GM23248 (cell line): ENCODE measurements around the gene RGS19. TPM values are rescaled to one million over a fixed set of nuclear protein-coding genes. Genes with fewer than 3 reads are reported as not detected.

Experiments used
- DNase-seq: peaks from one replicate; pipeline ENCODE4 v3.0.0-alpha.2; 2015
- H2AFZ ChIP-seq: fragments of 200-600 bp; sonication (generic); 2 replicates; pipeline ENCODE4 v1.6.1; 2016; ENCODE audit warnings: antibody characterized with exemption
- H3F3A ChIP-seq: fragments of 200-600 bp; sonication (generic); 2 replicates; pipeline ENCODE4 v1.6.1; 2016; ENCODE audit warnings: mild to moderate bottlenecking, antibody characterized with exemption, mixed run types; ENCODE audit not compliant: insufficient read depth
- H3K27ac ChIP-seq: fragments of 200-600 bp; sonication (generic); 2 replicates; pipeline ENCODE4 v1.5.1; 2016; ENCODE audit warnings: mild to moderate bottlenecking
- H3K27me3 ChIP-seq: fragments of 200-600 bp; sonication (generic); replicated peaks from 2 replicates; pipeline ENCODE4 v1.6.1; 2016; ENCODE audit warnings: mild to moderate bottlenecking; ENCODE audit not compliant: insufficient read depth
- H3K36me3 ChIP-seq: fragments of 200-600 bp; sonication (generic); 2 replicates; pipeline ENCODE4 v1.6.1; 2016; ENCODE audit warnings: low read depth, mild to moderate bottlenecking
- H3K4me1 ChIP-seq: fragments of 200-600 bp; sonication (generic); 2 replicates; pipeline ENCODE4 v1.6.1; 2016; ENCODE audit warnings: mild to moderate bottlenecking; ENCODE audit not compliant: insufficient read depth
- H3K4me2 ChIP-seq: fragments of 200-600 bp; sonication (generic); one replicate; pipeline ENCODE4 v1.6.1; 2016; ENCODE audit warnings: mild to moderate bottlenecking; ENCODE audit not compliant: unreplicated experiment
- H3K4me3 ChIP-seq: fragments of 200-600 bp; sonication (generic); 2 replicates; pipeline ENCODE4 v1.5.1; 2016; ENCODE audit warnings: mild to moderate bottlenecking
- H3K79me2 ChIP-seq: fragments of 200-600 bp; sonication (generic); 2 replicates; pipeline ENCODE4 v1.6.1; 2016; ENCODE audit warnings: mild to moderate bottlenecking; ENCODE audit not compliant: insufficient read depth
- H3K9ac ChIP-seq: fragments of 200-600 bp; sonication (generic); 2 replicates; pipeline ENCODE4 v1.6.1; 2016; ENCODE audit warnings: mild to moderate bottlenecking
- H3K9me2 ChIP-seq: fragments of 200-600 bp; sonication (generic); 2 replicates; pipeline ENCODE4 v1.6.1; 2016; ENCODE audit warnings: mixed run types, mild to moderate bottlenecking, moderate library complexity; ENCODE audit not compliant: insufficient read depth
- H3K9me3 ChIP-seq: fragments of 200-600 bp; sonication (generic); one replicate; pipeline ENCODE4 v1.6.1; 2017; ENCODE audit warnings: low read depth
- H4K20me1 ChIP-seq: fragments of 200-600 bp; sonication (generic); 2 replicates; pipeline ENCODE4 v1.6.0; 2016; ENCODE audit not compliant: insufficient read depth
- EZH2 ChIP-seq: fragments of 200-600 bp; sonication (generic); IDR thresholded peaks from 2 replicates; pipeline ENCODE4 v1.6.1; 2018; ENCODE audit warnings: antibody characterized with exemption, mild to moderate bottlenecking; ENCODE audit not compliant: insufficient read depth, poor library complexity, severe bottlenecking
- EZH2phosphoT487 ChIP-seq: fragments of 200-600 bp; sonication (generic); IDR thresholded peaks from 2 replicates; pipeline ENCODE4 v1.6.1; 2018; ENCODE audit warnings: antibody characterized with exemption, moderate library complexity, mild to moderate bottlenecking, low read depth; ENCODE audit not compliant: insufficient read depth
- WGBS, 2 experiments: methylation state at CpG; one replicate each; pipeline ENCODE4 v1.1.6; 2015 to 2017; ENCODE audit warnings: low lambda C conversion rate in 2 of 2, low coverage in 1 of 2; ENCODE audit errors: missing lambda C conversion rate in 2 of 2; 5-methylcytosine and 5-hydroxymethylcytosine counted together
- in situ Hi-C: fragments of 300-500 bp; cut with MboI; formaldehyde crosslinking; loops from 2 replicates; pipeline ENCODE4 v1.15.0; 2020
- polyA plus RNA-seq: library from polyadenylated mRNA; unstranded; fragments of >200 nt; fragmentation: Nextera tagmentation; extraction: Ambion mirVana; gene quantifications from 2 replicates; pipeline ENCODE4 v1.2.1, GENCODE V29; 2016
- total RNA-seq: library from RNA; depleted of rRNA; stranded (reverse); fragments of >200 nt; shearing (Covaris generic); gene quantifications from 2 replicates; pipeline ENCODE4 v1.2.3, GENCODE V29; 2014

RGS19 gene
- total and polyA plus RNA-seq, 2 experiments from 2014 or later: 13.2 to 18.7 TPM

DNA sequence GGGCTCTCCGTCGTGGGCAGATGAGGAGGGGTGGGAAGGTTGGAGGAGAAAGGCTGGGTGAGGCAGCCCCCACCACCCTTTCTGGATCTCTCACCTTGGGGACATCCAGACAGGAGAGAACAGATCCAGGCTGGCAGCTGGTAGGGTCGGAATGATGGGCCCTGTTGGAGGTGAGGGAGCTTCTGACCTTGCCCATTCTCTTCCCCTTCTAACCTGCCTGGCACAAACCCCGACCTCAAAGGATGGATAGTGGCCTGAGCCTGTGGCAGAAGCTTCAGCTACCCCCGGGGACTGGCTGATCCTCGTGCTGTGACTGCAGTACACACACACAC is 34.1 kb upstream of the RGS19 start:
- Histone ChIP-seq H3K9me3 (no peaks in the 10 kb centered on the region), H3K9me2 (no peaks in the 10 kb centered on the region), H3K4me1 (no peaks in the 10 kb centered on the region), H3K4me3 (no peak overlapping the region), H3K36me3 (no peaks in the 10 kb centered on the region), H3K4me2 (no peak overlapping the region), H3K27ac (no peak overlapping the region), H3K27me3 (no peaks in the 10 kb centered on the region; the same call in 1 of the 2 replicates), H2AFZ (no peak overlapping the region), H3K79me2 (no peaks in the 10 kb centered on the region), H3K9ac (no peak overlapping the region), H3F3A (no peaks in the 10 kb centered on the region), H4K20me1 (no peaks in the 10 kb centered on the region)
- 39 to 46% methylated on average over 6 of the region's 6 CpGs for WGBS, 2 experiments
- in situ Hi-C loops: no loop called here
- no peak for DNase-seq
- TF ChIP-seq EZH2phosphoT487: no peak

DNA sequence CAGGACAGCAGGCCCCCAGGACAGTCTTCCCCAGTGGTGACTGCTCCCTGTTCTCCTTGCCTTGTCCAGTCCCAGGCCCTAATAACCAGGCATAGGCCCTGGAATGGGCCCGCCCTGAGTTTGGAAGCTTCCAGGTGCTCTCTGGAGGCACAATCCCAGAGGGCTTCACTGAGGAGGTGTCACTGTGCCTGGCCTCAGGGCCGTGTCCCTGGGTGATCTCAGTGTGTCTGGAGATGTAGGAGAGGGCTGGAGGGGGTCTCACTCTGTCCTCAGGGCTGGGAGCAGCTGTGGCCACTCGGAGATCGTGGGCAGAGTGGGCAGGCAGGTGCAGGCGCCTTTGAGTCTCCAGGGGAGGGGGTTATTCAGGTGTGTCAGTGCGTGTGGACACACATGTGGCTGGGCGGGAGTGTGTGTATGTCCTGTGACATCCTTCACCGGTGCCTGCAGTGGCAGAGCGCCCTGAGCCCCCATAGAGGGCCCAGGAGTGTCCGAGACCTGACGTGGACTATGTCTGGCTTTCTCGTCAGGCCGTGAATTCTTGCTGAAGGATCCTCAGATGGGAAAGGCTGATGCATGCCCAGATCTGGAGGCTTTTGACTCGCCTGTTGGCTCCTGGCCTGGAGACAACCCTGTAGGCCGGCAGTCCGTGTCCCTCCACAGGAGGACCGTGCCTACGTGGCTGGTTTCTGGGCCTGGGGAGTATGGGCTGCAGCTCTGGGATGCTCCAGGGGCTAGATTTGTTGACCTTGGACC is 33.5 kb upstream of the RGS19 start:
- in situ Hi-C loops: no loop called here
- Histone ChIP-seq H3K9me2 (no peaks in the 10 kb centered on the region), H3K27me3 (no peaks in the 10 kb centered on the region; the same call in 1 of the 2 replicates), H3K9me3 (no peaks in the 10 kb centered on the region), H4K20me1 (no peaks in the 10 kb centered on the region), H3K27ac (no peak overlapping the region), H3K4me1 (no peaks in the 10 kb centered on the region), H3K4me2 (no peak overlapping the region), H2AFZ (no peak overlapping the region), H3K9ac (no peak overlapping the region), H3F3A (no peaks in the 10 kb centered on the region), H3K36me3 (no peaks in the 10 kb centered on the region), H3K4me3 (no peak overlapping the region), H3K79me2 (no peaks in the 10 kb centered on the region)
- WGBS, 2 experiments: 42 to 50% methylated on average over 18 of the region's 18 CpGs
- TF ChIP-seq EZH2phosphoT487 (no peak), EZH2 (no peak)
- no peak for DNase-seq

DNA sequence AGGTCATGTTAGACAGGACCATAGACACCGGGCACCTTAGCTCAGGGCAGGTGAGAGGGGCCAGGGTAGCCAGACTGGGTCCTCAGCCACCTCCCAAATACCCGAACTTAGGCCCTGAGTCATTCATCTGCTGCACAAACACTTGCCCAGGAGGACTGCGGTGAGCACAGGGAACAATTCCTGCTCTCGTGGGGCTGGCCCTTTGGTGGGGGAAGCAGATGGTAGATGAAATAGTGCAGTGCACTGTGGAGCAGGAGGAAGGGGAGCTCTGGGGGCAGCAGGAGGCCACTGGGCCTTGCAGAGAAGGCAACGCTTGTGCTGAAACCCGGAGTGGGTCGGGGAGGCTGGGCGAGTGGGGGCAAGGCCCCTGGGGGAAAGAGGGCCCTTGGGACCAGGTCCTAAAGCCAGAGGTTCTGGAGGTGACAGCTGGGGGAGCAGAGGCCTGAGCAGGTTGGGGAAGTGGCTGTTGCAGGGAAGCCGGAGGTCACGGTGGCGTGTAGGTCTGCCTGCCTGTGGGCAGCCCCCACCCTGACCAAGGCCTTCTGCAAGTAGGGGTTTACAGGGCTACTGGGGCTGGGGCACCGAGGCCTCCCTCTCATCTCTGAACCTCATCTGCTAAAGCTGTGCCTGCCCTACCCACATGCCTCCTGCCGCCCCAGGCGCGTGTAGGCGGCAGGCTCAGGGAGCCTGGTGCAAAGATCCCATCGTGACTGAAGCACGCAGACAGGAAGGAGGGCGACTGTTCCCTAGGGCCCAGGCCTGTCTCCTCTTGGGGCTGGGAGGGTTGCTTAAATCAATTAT is 32.7 kb upstream of the RGS19 start:
- in situ Hi-C loops: no loop called here
- H2AFZ ChIP-seq: no peak overlapping the region
- H3K79me2 ChIP-seq: no peaks in the 10 kb centered on the region
- H4K20me1 ChIP-seq: no peaks in the 10 kb centered on the region
- H3K27me3 ChIP-seq: no peaks in the 10 kb centered on the region; the same call in 1 of the 2 replicates
- DNase-seq: no peak
- H3K9me2 ChIP-seq: no peaks in the 10 kb centered on the region
- H3K4me2 ChIP-seq: no peak overlapping the region
- no peaks in the 10 kb centered on the region for H3K36me3 ChIP-seq
- no peaks in the 10 kb centered on the region for H3F3A ChIP-seq
- H3K9me3 ChIP-seq: no peaks in the 10 kb centered on the region
- 71 to 73% methylated on average over 14 to 19 of the region's 19 CpGs for WGBS, 2 experiments
- H3K9ac ChIP-seq: no peak overlapping the region
- no peak overlapping the region for H3K4me3 ChIP-seq
- no peaks in the 10 kb centered on the region for H3K4me1 ChIP-seq
- no peak overlapping the region for H3K27ac ChIP-seq
- TF ChIP-seq EZH2phosphoT487: no peak
- no peak for TF ChIP-seq EZH2

DNA sequence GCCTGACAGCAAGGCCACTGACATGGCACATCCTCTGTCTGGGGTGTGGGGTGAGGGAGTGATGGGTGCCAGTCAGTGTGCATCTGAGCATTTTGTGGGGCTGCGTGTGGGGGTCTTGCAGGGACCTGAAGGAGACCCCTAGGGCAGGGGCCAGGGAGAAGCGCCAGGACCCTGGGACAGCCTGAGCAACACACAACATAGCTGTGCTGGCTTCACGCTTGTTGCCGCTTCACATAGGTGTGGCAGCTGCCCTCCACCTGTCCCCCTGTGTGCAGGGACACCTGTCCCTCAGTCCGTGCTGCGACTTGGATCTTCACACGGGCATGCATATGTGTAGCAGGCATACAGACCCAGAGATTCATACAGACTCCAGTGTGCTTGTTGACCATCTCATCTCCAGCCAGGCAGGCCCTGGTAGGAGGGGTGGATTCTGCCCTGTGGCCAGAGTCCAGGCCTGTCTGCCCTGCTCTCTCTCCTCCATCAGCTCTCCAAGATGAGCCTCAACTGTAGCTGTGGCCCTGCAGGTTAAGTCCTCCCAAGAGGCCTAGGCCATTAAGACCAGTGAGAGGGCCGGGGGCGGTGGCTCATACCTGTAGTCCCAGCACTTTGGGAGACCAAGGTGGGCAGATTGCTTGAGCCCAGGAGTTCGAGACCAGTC is 31.2 kb upstream of the RGS19 start:
- Histone ChIP-seq H3K9me3 (no peaks in the 10 kb centered on the region), H3K9ac (no peak overlapping the region), H3K36me3 (no peaks in the 10 kb centered on the region), H3K9me2 (no peaks in the 10 kb centered on the region), H3K4me2 (no peak overlapping the region), H3K27me3 (no peaks in the 10 kb centered on the region; the same call in 1 of the 2 replicates), H2AFZ (no peak overlapping the region), H4K20me1 (no peaks in the 10 kb centered on the region), H3K27ac (no peak overlapping the region), H3K4me3 (no peak overlapping the region), H3K79me2 (no peaks in the 10 kb centered on the region), H3F3A (no peaks in the 10 kb centered on the region), H3K4me1 (no peaks in the 10 kb centered on the region)
- TF ChIP-seq EZH2: no peak
- in situ Hi-C loops: no loop called here
- WGBS, 2 experiments: 56 to 68% methylated on average over 8 to 10 of the region's 10 CpGs
- DNase-seq: no peak
